Stimulated activated CD8-positive, alpha-beta memory T cell treated with anti-CD3 and anti-CD28 coated beads, Interleukin-15, amount 100 ng/mL, for 24 hours (primary cell): ENCODE results near the gene USP7.
"Not testable (repeated sequence)": the region's sequence is repeated elsewhere in the genome, so short reads cannot be mapped to it uniquely, and the experiment has no call there.

ENCODE experiments used
- DNase-seq: peaks from one replicate; pipeline ENCODE4 v3.0.0-alpha.2; 2020; ENCODE audit warnings: low read depth

Gene USP7

GRCh38 chr16:8843296-8843695, 120.4 kb downstream of the USP7 start:
- DNase-seq, result not testable (repeated sequence)
